GM12878 (cell line): Measurements from ENCODE around the gene CD248. TPM values are rescaled to one million over a fixed set of nuclear protein-coding genes. Genes with fewer than 3 reads are reported as not detected.
A peak's percentile ranks its signal among the peaks of the same experiment; 100 is the strongest.

Experiments
- ATAC-seq: fragments of 200-7000 bp; cut with Tn5 transposase; 3 replicates; pipeline ENCODE4 v1.9.1; 2020; ENCODE audit warnings: mild to moderate bottlenecking, moderate library complexity
- BruUV-seq: library from RNA; stranded (reverse); fragments of 400-500 nt; replicated peaks from 2 replicates; lab custom pipeline; 2021; lab: Mats Ljungman, UMichigan
- CTCF ChIA-PET: fragments of 300-600 bp; sonication (Branson Sonifier 250); formaldehyde crosslinking; extraction: SDS; loops from one replicate; lab custom pipeline; 2021; ENCODE audit warnings: inconsistent platforms; lab: Yijun Ruan, JAX
- POLR2A ChIA-PET: fragments of 350-600 bp; formaldehyde crosslinking; extraction: SDS; loops from one replicate; lab custom pipeline; 2021; ENCODE audit warnings: inconsistent platforms; lab: Charles Lee
- RAD21 ChIA-PET: fragments of 300-600 bp; sonication (Branson Sonifier 250); formaldehyde crosslinking; loops from one replicate; lab custom pipeline; 2023; ENCODE audit warnings: antibody characterized with exemption; ENCODE audit not compliant: unreplicated experiment; lab: Charles Lee
- SMC1A ChIA-PET: fragments of 300-600 bp; sonication (Branson Sonifier 250); formaldehyde crosslinking; loops from one replicate; lab custom pipeline; 2023; ENCODE audit not compliant: unreplicated experiment, uncharacterized antibody; lab: Charles Lee
- DNase-seq: peaks from one replicate; pipeline ENCODE4 v3.0.0-alpha.2; 2011; ENCODE audit warnings: low read depth, low spot score
- FAIRE-seq: peaks from 3 replicates; lab custom pipeline; 2011; peaks lifted over from hg19 to GRCh38; lab: Jason Lieb, UNC
- H2AFZ ChIP-seq: 2 replicates; pipeline ENCODE4 v1.6.0; 2011; ENCODE audit warnings: low read depth, low read length, control low read depth; ENCODE audit not compliant: control insufficient read depth
- H3K27ac ChIP-seq: 2 replicates; pipeline ENCODE4 v1.5.1; 2011; ENCODE audit warnings: control low read depth; ENCODE audit not compliant: control insufficient read depth, insufficient read depth
- H3K27me3 ChIP-seq, 2 experiments: replicated peaks in 1 of 2; 2 replicates each; pipeline versions ENCODE4 v1.6.0 to v1.6.1; 2011; ENCODE audit warnings: low read length in 1 of 2; ENCODE audit not compliant: control insufficient read depth in 2 of 2, insufficient read depth in 2 of 2
- H3K36me3 ChIP-seq, 2 experiments: 2 replicates each; pipeline ENCODE4 v1.5.1; 2011; ENCODE audit warnings: low read length in 1 of 2; ENCODE audit not compliant: control insufficient read depth in 2 of 2, insufficient read depth in 2 of 2
- H3K4me1 ChIP-seq: 2 replicates; pipeline ENCODE4 v1.6.1; 2011; ENCODE audit warnings: mild to moderate bottlenecking, low read length, moderate library complexity, mixed read lengths; ENCODE audit not compliant: control insufficient read depth, insufficient read depth
- H3K4me2 ChIP-seq: 2 replicates; pipeline ENCODE4 v1.6.0; 2011; ENCODE audit warnings: control low read depth; ENCODE audit not compliant: control insufficient read depth, insufficient read depth
- H3K4me3 ChIP-seq: fragments of 200-600 bp; sonication (generic); 2 replicates; pipeline ENCODE4 v1.5.1; 2016
- H3K79me2 ChIP-seq: 2 replicates; pipeline ENCODE4 v1.6.0; 2011; ENCODE audit warnings: low read length; ENCODE audit not compliant: control insufficient read depth, insufficient read depth
- H3K9ac ChIP-seq: 2 replicates; pipeline ENCODE4 v1.8.0; 2011; ENCODE audit warnings: low read length, control low read depth, mixed read lengths; ENCODE audit not compliant: control insufficient read depth, insufficient read depth
- H3K9me3 ChIP-seq: replicated peaks from 3 replicates; pipeline ENCODE4 v1.5.1; 2011; ENCODE audit warnings: mild to moderate bottlenecking, low read length; ENCODE audit not compliant: control insufficient read depth, insufficient read depth
- H4K20me1 ChIP-seq: 2 replicates; pipeline ENCODE4 v1.6.0; 2011; ENCODE audit not compliant: control insufficient read depth, insufficient read depth
- BHLHE40 ChIP-seq, 2 experiments: fragments of 450-650 bp in 1 of 2; IDR thresholded peaks; 2 replicates each; pipeline ENCODE4 v1.6.1; 2011 to 2017; ENCODE audit warnings: low read depth in 2 of 2, borderline replicate concordance in 1 of 2, improper control_type of control experiment in 1 of 2, low read length in 1 of 2, mild to moderate bottlenecking in 1 of 2
- CHD2 ChIP-seq: IDR thresholded peaks from 2 replicates; pipeline ENCODE4 v1.6.1; 2011; ENCODE audit warnings: low read depth, low read length, improper control_type of control experiment, borderline replicate concordance
- CREB1 ChIP-seq: IDR thresholded peaks from 2 replicates; pipeline ENCODE4 v1.6.1; 2012; ENCODE audit warnings: low read depth, mild to moderate bottlenecking, inconsistent platforms
- NRF1 ChIP-seq: conservative IDR thresholded peaks from 2 replicates; pipeline ENCODE4 v1.6.1; 2011; ENCODE audit warnings: mild to moderate bottlenecking, low read depth, low read length, improper control_type of control experiment
- POLR2A ChIP-seq: IDR thresholded peaks from 2 replicates; pipeline ENCODE4 v1.6.1; 2011; ENCODE audit warnings: low read depth, mild to moderate bottlenecking, low read length
- POLR2AphosphoS5 ChIP-seq: IDR thresholded peaks from 2 replicates; pipeline ENCODE4 v1.6.1; 2011; ENCODE audit warnings: mild to moderate bottlenecking, low read length, inconsistent platforms
- SIN3A ChIP-seq: IDR thresholded peaks from 2 replicates; pipeline ENCODE4 v1.6.1; 2012; ENCODE audit warnings: low read depth, low read length, improper control_type of control experiment
- TAF1 ChIP-seq: IDR thresholded peaks from 2 replicates; pipeline ENCODE4 v1.6.1; 2011; ENCODE audit warnings: mild to moderate bottlenecking, low read depth, low read length, borderline replicate concordance
- WGBS: methylation state at CpG from one replicate; pipeline ENCODE4 v1.1.6; 2016; ENCODE audit warnings: low lambda C conversion rate; ENCODE audit not compliant: insufficient replicate concordance, insufficient coverage; ENCODE audit errors: missing lambda C conversion rate; 5-methylcytosine and 5-hydroxymethylcytosine counted together
- in situ Hi-C: fragments of 300-500 bp; cut with MboI; formaldehyde crosslinking; loops from 9 replicates; pipeline ENCODE4 v1.14.3; 2018; ENCODE audit warnings: mixed read lengths
- intact Hi-C: fragments of 100-400 bp; cut with micrococcal nuclease; formaldehyde crosslinking; loops from one replicate; pipeline ENCODE4 v1.14.2; 2022; ENCODE audit not compliant: unreplicated experiment
- polyA plus RNA-seq, 11 experiments: library from polyadenylated mRNA; depleted of rRNA in 4 of 11; unstranded in 6 of 11; stranded (reverse) in 5 of 11; fragments of >200 nt; fragmentation: Nextera tagmentation in 4 of 11; fragmentation: Illumina TruSeq in 1 of 11; extraction: Ambion mirVana in 4 of 11; extraction: Trizol in 1 of 11; gene quantifications; 1 replicate in 1 of 11; 2 replicates in 10 of 11; pipeline versions ENCODE4 v1.2.1 to v1.2.3, GENCODE V29; 2011 to 2016; ENCODE audit warnings: inconsistent platforms in 2 of 11, missing spikeins in 2 of 11, low read depth in 1 of 11
- total RNA-seq, 4 experiments: library from RNA; depleted of rRNA in 3 of 4; stranded (reverse); fragments of >200 nt in 3 of 4; fragmentation: Illumina TruSeq in 1 of 4; extraction: Trizol in 1 of 4; gene quantifications; 2 replicates each; pipeline versions ENCODE4 v1.2.1 to v1.2.3, GENCODE V29; 2013 to 2021

Gene CD248
- total and polyA plus RNA-seq, 10 of the 15 experiments (the other 5 are each of a cell fraction or from before 2014, with no cell fraction given) = 0.10 to 0.21 (median 0.20) TPM; not detected in 7

GRCh38 chr11:66317322-66317722 is 478 bp upstream of the CD248 start:
- H3K79me2 ChIP-seq = no peaks in the 10 kb centered on the region
- peak overlapping the region; percentile 34; the same call in 1 of the 2 replicates for H3K9ac ChIP-seq
- H3K9me3 ChIP-seq = no peaks in the 10 kb centered on the region; the same call in 2 of the 3 replicates
- ChIA-PET RAD21 (interaction anchor here (0.6 to 0.8 kb wide), 2 partner anchors 69 to 244 kb away, joined by 3 to 5 read pairs; no protein-coding TSS in a partner anchor), CTCF (interaction anchor here (1.0 to 1.9 kb wide), 3 partner anchors 9 to 68 kb away, joined by 3 to 7 read pairs (median 6); partner anchors contain the start of gene YIF1A), SMC1A (interaction anchor here (1.2 kb wide), 3 partner anchors 11 to 32 kb away, joined by 3 to 4 read pairs (median 3); no protein-coding TSS in a partner anchor), POLR2A (interaction anchor here (0.9 to 1.6 kb wide), 2 partner anchors 28 to 49 kb away, joined by 3 read pairs; partner anchors contain the start of genes RAB1B and YIF1A)
- H2AFZ ChIP-seq = peak overlapping the region; percentile 73
- H3K4me3 ChIP-seq = no peak overlapping the region
- TF ChIP-seq POLR2AphosphoS5 (peak; percentile 45; the same call in 1 of the 2 replicates), TAF1 (0 out of 2 replicates have a peak, but pooled peaks have one; percentile 32), SIN3A (no peak), CREB1 (no peak), CHD2 (0 out of 2 replicates have a peak, but pooled peaks have one; percentile 7), NRF1 (peak; percentile 41; the same call in 1 of the 2 replicates), POLR2A (peak; percentile 42), BHLHE40 (IDR thresholded peaks at IDR 0.05; ENCODE audit: borderline replicate concordance in 1 of 2, low read depth in 2 of 2, low read length in 1 of 2) (peak in 1 of 2 experiments; percentile 60; a peak in 1 of 4 replicates)
- no peak for DNase-seq
- intact Hi-C loops (no loop called here), in situ Hi-C loops (no loop called here)
- H3K27me3 ChIP-seq = no peaks in the 10 kb centered on the region; a peak in 1 of 4 replicates
- ATAC-seq = peak; percentile 33
- H3K4me1 ChIP-seq = peaks cover 18% of the 10 kb centered on the region
- no peaks in the 10 kb centered on the region for H4K20me1 ChIP-seq
- no peaks in the 10 kb centered on the region for H3K36me3 ChIP-seq
- WGBS = 6% methylated on average over 13 of the region's 14 CpGs
- H3K4me2 ChIP-seq = peak overlapping the region; percentile 70
- no TSS peak for BruUV-seq
- H3K27ac ChIP-seq = peak overlapping the region; percentile 82
- FAIRE-seq = peak; percentile 83
